Ramos (cell line): ENCODE measurements around the gene CAPN13.

Source experiments
- in situ Hi-C: fragments of 300-500 bp; cut with MboI; formaldehyde crosslinking; loops from one replicate; pipeline ENCODE4 v1.14.3; 2022; ENCODE audit warnings: low sequenced_read_pairs; ENCODE audit not compliant: unreplicated experiment

Gene CAPN13

GRCh38 chr2:30789670-30790210 is 17.5 kb downstream of the CAPN13 start:
- in situ Hi-C loops = no loop called here

- in situ Hi-C loops = no loop called here
These were observed 20.1 kb downstream of the CAPN13 start for GRCh38 chr2:30786923-30787685.

GRCh38 chr2:30784682-30785081 is 22.6 kb downstream of the CAPN13 start:
- in situ Hi-C loops = no loop called here

GRCh38 chr2:30781961-30782533 is 25.2 kb downstream of the CAPN13 start:
- in situ Hi-C loops = no loop called here

GRCh38 chr2:30781451-30781850 is 25.8 kb downstream of the CAPN13 start:
- in situ Hi-C loops = no loop called here

- in situ Hi-C loops = no loop called here
These were observed 26.4 kb downstream of the CAPN13 start for GRCh38 chr2:30780776-30781330.

GRCh38 chr2:30778611-30779010 is 28.6 kb downstream of the CAPN13 start:
- in situ Hi-C loops = no loop called here

- in situ Hi-C loops = no loop called here
These were observed 29.4 kb downstream of the CAPN13 start for GRCh38 chr2:30777661-30778505.

- in situ Hi-C loops = no loop called here
These were observed 30.2 kb downstream of the CAPN13 start for GRCh38 chr2:30776831-30777635.

- in situ Hi-C loops = no loop called here
These were observed 31.4 kb downstream of the CAPN13 start for GRCh38 chr2:30775833-30776232.

GRCh38 chr2:30772021-30772705 is 35.1 kb downstream of the CAPN13 start:
- in situ Hi-C loops = no loop called here

- in situ Hi-C loops = no loop called here
These were observed 36.2 kb downstream of the CAPN13 start for GRCh38 chr2:30770816-30771576.

GRCh38 chr2:30769891-30770462 is 37.3 kb downstream of the CAPN13 start:
- in situ Hi-C loops = no loop called here

GRCh38 chr2:30769481-30769780 is 37.8 kb downstream of the CAPN13 start:
- in situ Hi-C loops = no loop called here

GRCh38 chr2:30768708-30769480 is 38.4 kb downstream of the CAPN13 start:
- in situ Hi-C loops = no loop called here

- in situ Hi-C loops = no loop called here
These were observed 39.1 kb downstream of the CAPN13 start for GRCh38 chr2:30768036-30768686.

GRCh38 chr2:30766666-30767065 is 40.6 kb downstream of the CAPN13 start:
- in situ Hi-C loops = no loop called here
